PC-3 (cell line): ENCODE measurements around the gene MGAT3. TPM values are rescaled to one million over a fixed set of nuclear protein-coding genes. Genes with fewer than 3 reads are reported as not detected.

Source experiments
- ATAC-seq: fragments of 200-7000 bp; cut with Tn5 transposase; 2 replicates; pipeline ENCODE4 v1.9.1; 2020; ENCODE audit warnings: mild to moderate bottlenecking, moderate library complexity
- BruUV-seq: library from RNA; stranded (reverse); fragments of 400-500 nt; replicated peaks from 2 replicates; lab custom pipeline; 2021; lab: Mats Ljungman, UMichigan
- CTCF ChIA-PET: fragments of 300-600 bp; sonication (Branson Sonifier 250); formaldehyde crosslinking; loops from one replicate; lab custom pipeline; 2022; ENCODE audit warnings: antibody characterized with exemption; lab: Charles Lee
- POLR2A ChIA-PET: fragments of 300-600 bp; sonication (Branson Sonifier 250); formaldehyde crosslinking; loops from one replicate; lab custom pipeline; 2022; ENCODE audit warnings: antibody characterized with exemption; ENCODE audit not compliant: unreplicated experiment; lab: Charles Lee
- DNase-seq: peaks from one replicate; pipeline ENCODE4 v3.0.0-alpha.2; 2015
- H2AFZ ChIP-seq: fragments of 300-600 bp; sonication (generic); 2 replicates; pipeline ENCODE4 v1.6.0; 2016; ENCODE audit warnings: antibody characterized with exemption, low read length
- H3F3A ChIP-seq: fragments of 300-600 bp; sonication (generic); one replicate; pipeline ENCODE4 v1.6.0; 2017; ENCODE audit warnings: antibody characterized with exemption, low read length, control low read depth, mild to moderate bottlenecking; ENCODE audit not compliant: unreplicated experiment
- H3K27ac ChIP-seq: fragments of 300-600 bp; sonication (generic); 2 replicates; pipeline ENCODE4 v1.5.1; 2016; ENCODE audit warnings: mild to moderate bottlenecking, low read length
- H3K27me3 ChIP-seq: fragments of 300-600 bp; sonication (generic); 2 replicates; pipeline ENCODE4 v1.6.1; 2016; ENCODE audit warnings: low read length, mixed read lengths
- H3K36me3 ChIP-seq: fragments of 300-600 bp; sonication (generic); 2 replicates; pipeline ENCODE4 v1.6.1; 2016; ENCODE audit warnings: low read depth, mixed run types, low read length, mixed read lengths
- H3K4me1 ChIP-seq: fragments of 300-600 bp; sonication (generic); 2 replicates; pipeline ENCODE4 v1.5.1; 2016; ENCODE audit warnings: low read length; ENCODE audit not compliant: insufficient read depth
- H3K4me2 ChIP-seq: fragments of 300-600 bp; sonication (generic); 2 replicates; pipeline ENCODE4 v1.6.0; 2016; ENCODE audit warnings: low read length
- H3K4me3 ChIP-seq: fragments of 300-600 bp; sonication (generic); 2 replicates; pipeline ENCODE4 v1.5.1; 2016; ENCODE audit warnings: mild to moderate bottlenecking, low read length, mixed read lengths
- H3K79me2 ChIP-seq: fragments of 300-600 bp; sonication (generic); 2 replicates; pipeline ENCODE4 v1.6.1; 2017; ENCODE audit warnings: low read length, mixed read lengths
- H3K9ac ChIP-seq: fragments of 300-600 bp; sonication (generic); 2 replicates; pipeline ENCODE4 v1.6.0; 2016; ENCODE audit warnings: mild to moderate bottlenecking, low read length
- H3K9me2 ChIP-seq: fragments of 300-600 bp; sonication (generic); replicated peaks from 2 replicates; pipeline ENCODE4 v1.6.1; 2016; ENCODE audit warnings: mixed run types, low read length, mixed read lengths
- H3K9me3 ChIP-seq: fragments of 300-600 bp; sonication (generic); 2 replicates; pipeline ENCODE4 v1.6.1; 2016; ENCODE audit warnings: low read length, mixed read lengths
- H4K20me1 ChIP-seq: fragments of 300-600 bp; sonication (generic); 2 replicates; pipeline ENCODE4 v1.6.1; 2016; ENCODE audit warnings: low read length, mixed read lengths
- EZH2 ChIP-seq: fragments of 300-600 bp; sonication (generic); IDR thresholded peaks from one replicate; pipeline ENCODE4 v1.6.1; 2017; ENCODE audit warnings: antibody characterized with exemption, mild to moderate bottlenecking, low read length; ENCODE audit not compliant: unreplicated experiment
- EZH2phosphoT487 ChIP-seq: fragments of 300-600 bp; sonication (generic); IDR thresholded peaks from 2 replicates; pipeline ENCODE4 v1.6.1; 2018; ENCODE audit warnings: mild to moderate bottlenecking, antibody characterized with exemption, low read length, borderline replicate concordance
- intact Hi-C: fragments of 100-400 bp; cut with micrococcal nuclease; formaldehyde crosslinking; loops from 2 replicates; pipeline ENCODE4 v1.9.0; 2023
- total RNA-seq: library from RNA; depleted of rRNA; stranded (reverse); fragments of >200 nt; gene quantifications from 2 replicates; pipeline ENCODE4 v1.2.3, GENCODE V29; 2014
- TF ChIP-seq, protein P1 (sequence below): fragments of 300-600 bp; sonication (generic); conservative IDR thresholded peaks from 2 replicates; pipeline ENCODE4 v1.5.1; 2017; ENCODE audit warnings: antibody characterized with exemption, low read depth, mild to moderate bottlenecking, low read length

The MGAT3 gene
- total RNA-seq, 1 experiment from 2014 or later: not detected

DNA sequence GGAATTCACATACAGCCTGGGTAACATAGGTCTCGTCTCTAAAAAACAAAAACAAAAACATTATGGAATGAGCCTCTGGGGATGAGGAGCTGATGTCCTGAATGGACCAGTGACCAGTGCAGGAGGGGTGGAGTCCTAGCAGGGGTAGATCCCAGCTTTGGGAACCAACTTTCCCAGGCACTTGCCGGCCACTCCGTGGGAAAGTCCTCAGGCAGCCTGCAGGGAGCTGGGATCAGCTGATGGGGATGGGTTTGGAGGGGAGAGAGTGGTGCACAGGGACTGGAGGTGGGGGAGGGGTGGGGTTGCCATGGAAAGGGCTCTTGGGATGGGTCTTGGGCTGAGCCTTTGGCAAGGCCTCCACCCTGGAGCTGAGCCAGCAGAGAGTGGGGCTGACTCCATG is 19.1 kb downstream of the MGAT3 start:
- BruUV-seq: no TSS peak

DNA sequence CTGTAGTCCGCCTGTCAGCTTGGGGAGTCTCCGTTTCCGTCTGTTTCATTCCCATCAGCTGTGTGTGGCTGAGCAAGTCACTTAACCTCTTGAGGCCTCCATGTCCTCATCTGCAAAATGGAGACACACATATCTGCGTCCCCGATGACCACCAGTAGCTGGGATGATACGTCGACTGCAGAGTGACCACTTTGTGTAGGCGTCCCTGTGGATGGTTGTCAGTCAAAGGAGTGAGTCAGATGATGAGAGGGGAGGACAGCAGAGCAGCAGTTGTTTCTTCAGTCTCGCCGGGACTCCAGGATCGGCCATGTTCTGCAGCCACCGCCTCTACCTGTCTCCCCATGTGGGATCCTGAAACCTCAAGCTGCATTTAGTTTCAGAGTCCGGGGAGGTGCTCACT is 19.9 kb downstream of the MGAT3 start:
- Histone ChIP-seq H3K4me3 (no peak overlapping the region), H3K27me3 (no peaks in the 10 kb centered on the region), H3K9ac (no peak overlapping the region), H3K36me3 (no peaks in the 10 kb centered on the region), H3K27ac (no peak overlapping the region), H3K4me1 (no peaks in the 10 kb centered on the region), H4K20me1 (no peaks in the 10 kb centered on the region), H3K79me2 (no peaks in the 10 kb centered on the region), H3K4me2 (no peak overlapping the region), H3K9me3 (no peaks in the 10 kb centered on the region), H3F3A (no peaks in the 10 kb centered on the region), H3K9me2 (no peaks in the 10 kb centered on the region), H2AFZ (no peak overlapping the region)
- ChIA-PET CTCF (no interaction called here), POLR2A (no interaction called here)
- intact Hi-C loops: no loop called here
- no peak for DNase-seq
- TF ChIP-seq, protein P1, sequence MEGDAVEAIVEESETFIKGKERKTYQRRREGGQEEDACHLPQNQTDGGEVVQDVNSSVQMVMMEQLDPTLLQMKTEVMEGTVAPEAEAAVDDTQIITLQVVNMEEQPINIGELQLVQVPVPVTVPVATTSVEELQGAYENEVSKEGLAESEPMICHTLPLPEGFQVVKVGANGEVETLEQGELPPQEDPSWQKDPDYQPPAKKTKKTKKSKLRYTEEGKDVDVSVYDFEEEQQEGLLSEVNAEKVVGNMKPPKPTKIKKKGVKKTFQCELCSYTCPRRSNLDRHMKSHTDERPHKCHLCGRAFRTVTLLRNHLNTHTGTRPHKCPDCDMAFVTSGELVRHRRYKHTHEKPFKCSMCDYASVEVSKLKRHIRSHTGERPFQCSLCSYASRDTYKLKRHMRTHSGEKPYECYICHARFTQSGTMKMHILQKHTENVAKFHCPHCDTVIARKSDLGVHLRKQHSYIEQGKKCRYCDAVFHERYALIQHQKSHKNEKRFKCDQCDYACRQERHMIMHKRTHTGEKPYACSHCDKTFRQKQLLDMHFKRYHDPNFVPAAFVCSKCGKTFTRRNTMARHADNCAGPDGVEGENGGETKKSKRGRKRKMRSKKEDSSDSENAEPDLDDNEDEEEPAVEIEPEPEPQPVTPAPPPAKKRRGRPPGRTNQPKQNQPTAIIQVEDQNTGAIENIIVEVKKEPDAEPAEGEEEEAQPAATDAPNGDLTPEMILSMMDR: no peak
- no peak for TF ChIP-seq EZH2phosphoT487
- TF ChIP-seq EZH2: no peak
- BruUV-seq: no TSS peak
- no peak for ATAC-seq

More for the DNA sequence above, 19.1 kb downstream of the MGAT3 start:
- Histone ChIP-seq H3K4me1 (no peaks in the 10 kb centered on the region), H3K79me2 (no peaks in the 10 kb centered on the region), H3K9me3 (no peaks in the 10 kb centered on the region), H3K9me2 (no peaks in the 10 kb centered on the region), H3K27ac (no peak overlapping the region), H3F3A (no peaks in the 10 kb centered on the region), H3K4me3 (no peak overlapping the region), H3K27me3 (no peaks in the 10 kb centered on the region), H2AFZ (no peak overlapping the region), H4K20me1 (no peaks in the 10 kb centered on the region), H3K4me2 (no peak overlapping the region), H3K36me3 (no peaks in the 10 kb centered on the region), H3K9ac (no peak overlapping the region)
- TF ChIP-seq EZH2phosphoT487 (no peak), EZH2 (no peak)
- TF ChIP-seq, protein P1: no peak
- ATAC-seq: no peak
- POLR2A ChIA-PET: no interaction called here
- intact Hi-C loops: no loop called here
- no peak for DNase-seq
- CTCF ChIA-PET: no interaction called here

DNA sequence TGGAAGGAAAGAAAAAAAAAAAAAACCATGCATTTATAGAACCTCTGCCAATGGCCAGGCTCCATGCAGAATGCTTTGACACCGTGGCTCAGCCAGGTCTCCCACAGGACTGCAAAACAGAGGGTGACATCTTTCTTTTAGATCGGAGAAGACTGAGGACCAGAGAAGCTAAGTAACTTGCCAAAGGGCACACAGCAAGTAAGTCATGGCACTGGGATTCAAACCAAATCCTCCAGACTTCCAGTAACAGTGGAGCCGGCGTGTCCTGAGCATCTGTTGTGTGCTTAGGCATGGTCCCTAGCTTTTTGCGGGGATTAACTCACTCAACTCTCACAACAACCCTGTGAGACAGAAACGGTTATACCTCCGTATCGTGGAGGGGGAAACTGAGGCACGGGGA is 20.7 kb downstream of the MGAT3 start:
- CTCF ChIA-PET: no interaction called here

More for the DNA sequence above, 20.7 kb downstream of the MGAT3 start:
- Histone ChIP-seq H3K27ac (no peak overlapping the region), H3K79me2 (no peaks in the 10 kb centered on the region), H3K4me3 (no peak overlapping the region), H3F3A (no peaks in the 10 kb centered on the region), H3K36me3 (no peaks in the 10 kb centered on the region), H3K9me2 (no peaks in the 10 kb centered on the region), H3K4me1 (no peaks in the 10 kb centered on the region), H3K9me3 (no peaks in the 10 kb centered on the region), H2AFZ (no peak overlapping the region), H3K9ac (no peak overlapping the region), H4K20me1 (no peaks in the 10 kb centered on the region), H3K4me2 (no peak overlapping the region), H3K27me3 (no peaks in the 10 kb centered on the region)
- DNase-seq (no peak), ATAC-seq (no peak)
- BruUV-seq: no TSS peak
- POLR2A ChIA-PET: no interaction called here
- intact Hi-C loops: no loop called here
- TF ChIP-seq, protein P1: no peak
- no peak for TF ChIP-seq EZH2phosphoT487
- TF ChIP-seq EZH2: no peak
